H1 (cell line): ENCODE measurements around the gene PPP1CB.
"Not testable (repeated sequence)": the region's sequence is repeated elsewhere in the genome, so short reads cannot be mapped to it uniquely, and the experiment has no call there.

Experiments used
- ASH2L ChIP-seq: fragments of 200-600, 300-600 bp; sonication (generic); IDR thresholded peaks from one replicate; pipeline ENCODE4 v1.7.1; 2017; ENCODE audit warnings: low read length
- BACH1 ChIP-seq: IDR thresholded peaks from 2 replicates; pipeline ENCODE4 v1.6.1; 2012; ENCODE audit warnings: low read length, improper control_type of control experiment
- CTCF ChIP-seq, 3 experiments: IDR thresholded peaks; 1 replicate in 2 of 3; 2 replicates in 1 of 3; pipeline versions ENCODE4 v1.5.1 to v1.6.1; 2011; ENCODE audit warnings: low read length in 3 of 3, mild to moderate bottlenecking in 3 of 3, inconsistent platforms in 2 of 3, low read depth in 1 of 3, moderate library complexity in 1 of 3; ENCODE audit not compliant: insufficient read depth in 1 of 3; ENCODE audit errors: control extremely low read depth in 1 of 3
- JUN ChIP-seq: IDR thresholded peaks from 2 replicates; pipeline ENCODE4 v1.6.1; 2011; ENCODE audit warnings: low read depth, mild to moderate bottlenecking, improper control_type of control experiment, low read length
- KDM5A ChIP-seq: fragments of 200-600 bp; IDR thresholded peaks from 2 replicates; pipeline ENCODE4 v1.7.1; 2012; ENCODE audit warnings: mild to moderate bottlenecking, low read length, inconsistent platforms, mixed read lengths
- POLR2A ChIP-seq, 2 experiments: IDR thresholded peaks; 1 replicate in 1 of 2; 2 replicates in 1 of 2; pipeline ENCODE4 v1.6.1; 2011; ENCODE audit warnings: low read depth in 2 of 2, low read length in 2 of 2, mild to moderate bottlenecking in 2 of 2; ENCODE audit errors: control extremely low read depth in 1 of 2
- POLR2AphosphoS5 ChIP-seq: IDR thresholded peaks from 2 replicates; pipeline ENCODE4 v1.6.1; 2011; ENCODE audit warnings: low read depth, low read length
- RBBP5 ChIP-seq: IDR thresholded peaks from 2 replicates; pipeline ENCODE4 v1.7.1; 2012; ENCODE audit warnings: low read depth, mild to moderate bottlenecking, inconsistent platforms, low read length, moderate library complexity, borderline replicate concordance
- SIRT6 ChIP-seq: IDR thresholded peaks from one replicate; pipeline ENCODE4 v1.7.1; 2012; ENCODE audit warnings: low read length, inconsistent platforms
- SP1 ChIP-seq: IDR thresholded peaks from 2 replicates; pipeline ENCODE4 v1.6.1; 2011; ENCODE audit warnings: low read depth, low read length
- USF2 ChIP-seq: IDR thresholded peaks from 2 replicates; pipeline ENCODE4 v1.6.1; 2011; ENCODE audit warnings: low read length, improper control_type of control experiment
- ZNF274 ChIP-seq: IDR thresholded peaks from 2 replicates; pipeline ENCODE4 v1.7.0; 2012; ENCODE audit warnings: low read length, borderline replicate concordance; ENCODE audit errors: extremely low read depth

- TF ChIP-seq JUN; BACH1; POLR2A (IDR thresholded peaks at IDR 0.05; ENCODE audit: control extremely low read depth in 1 of 2, low read depth in 2 of 2, low read length in 2 of 2); USF2; SP1; CTCF (IDR thresholded peaks at IDR 0.05; ENCODE audit: control extremely low read depth in 1 of 3, insufficient read depth in 1 of 3, low read depth in 1 of 3, low read length in 3 of 3); RBBP5; ZNF274; KDM5A; POLR2AphosphoS5; ASH2L; SIRT6: not testable (repeated sequence)
Observed at GRCh38 chr2:28742619-28743018, 9.0 kb upstream of the PPP1CB start.
